ENCODE measurements around the gene AP1G2. TPM values are rescaled to one million over a fixed set of nuclear protein-coding genes. Genes with fewer than 3 reads are reported as not detected.
A peak's percentile ranks its signal among the peaks of the same experiment; 100 is the strongest.

AP1G2 gene
- total and polyA plus RNA-seq, 8 donors: 39.1 to 531 (median 189) TPM

DNA sequence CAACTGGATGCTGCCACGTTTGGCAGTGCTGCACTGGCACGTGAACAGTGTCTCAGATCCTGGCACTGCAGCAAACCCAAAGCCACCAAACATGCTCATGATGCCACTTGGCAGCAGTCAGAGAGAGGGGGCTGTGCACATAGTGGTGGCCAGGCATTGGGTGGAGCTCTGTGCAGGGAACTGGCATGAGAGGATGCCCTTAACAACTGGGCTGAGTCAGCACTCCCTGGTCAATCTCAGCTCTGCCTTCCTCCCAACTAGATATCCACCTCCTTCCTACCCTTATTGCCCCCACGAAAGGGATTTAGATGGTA is 53.0 kb downstream of the AP1G2 start:
- 65 to 84% (median 70%) methylated on average over 3 of the region's 3 CpGs for WGBS, 5 donors
- H3K9me3 ChIP-seq: no peaks in the 10 kb centered on the region
- DNase-seq: no peak
- H3K27me3 ChIP-seq: no peaks in the 10 kb centered on the region
- TF ChIP-seq, protein P1, sequence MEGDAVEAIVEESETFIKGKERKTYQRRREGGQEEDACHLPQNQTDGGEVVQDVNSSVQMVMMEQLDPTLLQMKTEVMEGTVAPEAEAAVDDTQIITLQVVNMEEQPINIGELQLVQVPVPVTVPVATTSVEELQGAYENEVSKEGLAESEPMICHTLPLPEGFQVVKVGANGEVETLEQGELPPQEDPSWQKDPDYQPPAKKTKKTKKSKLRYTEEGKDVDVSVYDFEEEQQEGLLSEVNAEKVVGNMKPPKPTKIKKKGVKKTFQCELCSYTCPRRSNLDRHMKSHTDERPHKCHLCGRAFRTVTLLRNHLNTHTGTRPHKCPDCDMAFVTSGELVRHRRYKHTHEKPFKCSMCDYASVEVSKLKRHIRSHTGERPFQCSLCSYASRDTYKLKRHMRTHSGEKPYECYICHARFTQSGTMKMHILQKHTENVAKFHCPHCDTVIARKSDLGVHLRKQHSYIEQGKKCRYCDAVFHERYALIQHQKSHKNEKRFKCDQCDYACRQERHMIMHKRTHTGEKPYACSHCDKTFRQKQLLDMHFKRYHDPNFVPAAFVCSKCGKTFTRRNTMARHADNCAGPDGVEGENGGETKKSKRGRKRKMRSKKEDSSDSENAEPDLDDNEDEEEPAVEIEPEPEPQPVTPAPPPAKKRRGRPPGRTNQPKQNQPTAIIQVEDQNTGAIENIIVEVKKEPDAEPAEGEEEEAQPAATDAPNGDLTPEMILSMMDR (IDR thresholded peaks at IDR 0.05): no peak
- TF ChIP-seq POLR2AphosphoS5 (IDR thresholded peaks at IDR 0.05): no peak
- TF ChIP-seq EP300 (IDR thresholded peaks at IDR 0.05): no peak
- no peak for TF ChIP-seq POLR2A (IDR thresholded peaks at IDR 0.05)
- H3K36me3 ChIP-seq: peaks cover 0 to 5% (median 0%) of the 10 kb centered on the region in 4 donors
- H3K27ac ChIP-seq: no peak overlapping the region
- H3K4me3 ChIP-seq: no peak overlapping the region
- H3K4me1 ChIP-seq: peaks cover 0 to 8% (median 2%) of the 10 kb centered on the region in 4 donors
- intact Hi-C loops (cut with DNase I; ENCODE audit: low total_unique reads): no loop called here

DNA sequence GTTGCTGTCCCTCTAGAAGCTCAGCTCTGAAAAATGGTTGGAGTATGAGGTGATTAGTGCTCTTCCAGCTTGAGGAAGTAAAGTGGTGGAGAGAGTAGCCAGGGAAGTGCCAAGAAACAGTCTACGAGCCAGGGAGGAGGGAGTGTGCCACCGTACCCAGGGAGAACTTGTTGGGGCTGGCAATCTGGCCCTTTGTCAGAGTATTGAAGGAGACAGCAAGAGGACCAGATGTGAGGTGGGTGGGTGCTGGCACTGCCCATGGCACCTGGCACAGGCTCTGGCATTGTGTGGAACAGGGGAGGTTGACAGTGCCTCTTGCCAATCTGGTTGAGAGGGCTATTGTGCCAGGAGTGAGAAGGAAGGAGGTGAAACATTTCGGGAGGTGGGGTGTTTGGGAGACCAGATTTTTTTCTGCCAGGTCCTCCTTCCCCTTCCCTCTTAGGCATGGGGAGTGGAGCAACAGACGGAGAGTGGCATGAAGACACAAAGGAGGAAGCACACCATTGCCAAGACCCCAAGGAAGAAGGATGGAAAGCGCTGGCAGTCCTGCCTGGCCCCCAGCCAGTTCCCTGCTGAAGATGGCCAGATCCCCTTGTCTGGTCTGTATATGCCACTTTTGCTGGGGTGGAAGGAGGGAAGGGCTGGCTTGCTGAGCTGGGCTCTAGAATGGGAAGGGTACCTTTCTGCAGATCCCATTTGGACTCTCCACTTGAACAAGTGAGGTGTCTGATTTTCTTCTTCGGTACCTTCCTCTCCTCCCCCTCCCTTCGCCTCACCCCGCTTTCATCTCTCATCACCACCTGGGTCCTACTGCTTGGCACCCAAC is 53.6 kb downstream of the AP1G2 start:
- WGBS, 5 donors: 86 to 94% (median 88%) methylated on average over 6 to 8 of the region's 8 CpGs
- H3K27me3 ChIP-seq: no peaks in the 10 kb centered on the region
- H3K4me1 ChIP-seq: peaks cover 0 to 8% (median 2%) of the 10 kb centered on the region in 4 donors
- DNase-seq: peak in 1 of 2 donors; percentile 24
- H3K36me3 ChIP-seq: peaks cover 0 to 5% (median 0%) of the 10 kb centered on the region in 4 donors
- TF ChIP-seq POLR2A (IDR thresholded peaks at IDR 0.05) (no peak), POLR2AphosphoS5 (IDR thresholded peaks at IDR 0.05) (no peak), EP300 (IDR thresholded peaks at IDR 0.05) (no peak)
- TF ChIP-seq, protein P1 (IDR thresholded peaks at IDR 0.05): no peak
- no peak overlapping the region for H3K27ac ChIP-seq
- no peak overlapping the region for H3K4me3 ChIP-seq
- intact Hi-C loops (cut with DNase I; ENCODE audit: low total_unique reads): no loop called here
- H3K9me3 ChIP-seq: no peaks in the 10 kb centered on the region

DNA sequence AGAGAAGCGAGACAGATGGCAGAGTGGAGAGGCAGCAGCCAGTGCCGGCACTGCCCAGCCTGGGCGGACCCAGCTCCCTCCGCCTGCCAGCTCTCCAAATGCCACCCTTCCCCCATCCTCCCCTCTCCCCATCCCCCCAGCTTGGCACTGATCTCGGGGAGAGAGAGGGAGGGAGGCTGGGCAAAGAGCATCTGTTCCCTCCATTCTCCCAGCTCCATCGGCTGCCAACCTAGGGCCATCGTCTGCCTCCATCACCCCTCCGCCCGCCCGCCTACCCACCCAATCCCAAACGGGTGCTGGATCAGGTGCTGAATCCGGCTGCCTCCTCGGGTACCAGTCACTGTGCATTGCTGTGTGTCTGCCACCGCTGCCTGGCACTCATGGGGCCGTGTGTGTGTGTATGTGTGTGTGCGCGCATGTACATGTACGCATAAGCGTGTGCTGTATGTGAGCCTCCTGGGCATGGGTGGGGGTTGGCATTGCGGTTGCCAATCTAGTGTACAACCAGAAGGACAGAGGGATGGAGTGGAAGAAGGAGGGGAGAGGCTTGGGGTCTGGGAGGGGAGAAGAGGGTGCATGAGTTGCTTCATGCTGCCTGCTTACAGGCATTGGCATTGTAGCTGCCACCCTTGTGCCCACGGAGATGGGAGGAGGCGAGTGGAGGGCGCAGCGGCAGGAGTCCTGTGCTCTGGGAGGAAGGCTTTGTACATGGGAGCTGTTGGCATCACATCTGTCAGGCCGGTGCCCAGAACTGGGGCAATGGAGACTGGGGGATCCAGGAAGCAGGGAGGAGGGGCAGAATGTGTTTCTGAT is 54.4 kb downstream of the AP1G2 start:
- WGBS, 5 donors: 78 to 94% (median 86%) methylated on average over 19 to 25 of the region's 25 CpGs
- no peak overlapping the region for H3K4me3 ChIP-seq
- TF ChIP-seq POLR2AphosphoS5 (IDR thresholded peaks at IDR 0.05) (no peak), POLR2A (IDR thresholded peaks at IDR 0.05) (no peak), EP300 (IDR thresholded peaks at IDR 0.05) (no peak)
- TF ChIP-seq, protein P1 (IDR thresholded peaks at IDR 0.05): no peak

DNA sequence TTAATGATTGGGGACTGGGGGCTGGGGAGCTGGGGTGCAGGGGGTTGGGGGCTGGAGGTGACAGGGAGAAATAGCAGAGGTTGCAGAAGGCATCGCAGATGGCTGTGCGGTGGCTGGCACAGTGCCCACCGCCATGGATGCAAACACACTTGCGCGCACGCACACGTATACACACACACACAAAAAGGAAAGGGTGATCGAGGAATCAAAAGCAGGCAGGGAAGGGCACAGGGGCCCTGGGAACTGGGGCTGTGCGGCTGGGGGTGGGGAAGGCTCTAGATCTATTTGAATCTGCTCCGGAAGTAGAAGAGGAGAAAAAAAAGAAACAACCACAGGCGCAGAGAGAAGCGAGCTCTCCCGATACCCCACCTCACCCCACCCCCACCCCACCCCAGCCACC is 55.4 kb downstream of the AP1G2 start:
- peak in 1 of 2 donors; percentile 43 for DNase-seq
- TF ChIP-seq POLR2AphosphoS5 (IDR thresholded peaks at IDR 0.05) (no peak), EP300 (IDR thresholded peaks at IDR 0.05) (no peak), POLR2A (IDR thresholded peaks at IDR 0.05) (no peak)
- TF ChIP-seq, protein P1 (IDR thresholded peaks at IDR 0.05): no peak
- H3K27me3 ChIP-seq: no peaks in the 10 kb centered on the region
- intact Hi-C loops (cut with DNase I; ENCODE audit: low total_unique reads): no loop called here
- H3K4me3 ChIP-seq: peak overlapping the region in 3 of 4 donors; percentile 17 to 25 (median 22)
- WGBS, 5 donors: 40 to 59% (median 56%) methylated on average over 13 of the region's 13 CpGs
- H3K4me1 ChIP-seq: peaks cover 0 to 8% (median 2%) of the 10 kb centered on the region in 4 donors
- no peak overlapping the region for H3K27ac ChIP-seq
- H3K9me3 ChIP-seq: no peaks in the 10 kb centered on the region
- H3K36me3 ChIP-seq: no peaks in the 10 kb centered on the region

More for the DNA sequence above, 54.4 kb downstream of the AP1G2 start:
- Histone ChIP-seq H3K27me3 (no peaks in the 10 kb centered on the region), H3K27ac (no peak overlapping the region), H3K4me1 (peaks cover 0 to 8% (median 2%) of the 10 kb centered on the region in 4 donors), H3K36me3 (no peaks in the 10 kb centered on the region), H3K9me3 (no peaks in the 10 kb centered on the region)
- intact Hi-C loops (cut with DNase I; ENCODE audit: low total_unique reads): no loop called here
- DNase-seq: peak in 1 of 2 donors; percentile 73
